GM12878 (cell line): ENCODE measurements around the gene ADAR. TPM values are rescaled to one million over a fixed set of nuclear protein-coding genes. Genes with fewer than 3 reads are reported as not detected.

Experiments used
- CHD4 ChIP-seq: fragments of 200-600 bp; sonication (generic); IDR thresholded peaks from 2 replicates; pipeline ENCODE4 v1.6.1; 2016; ENCODE audit warnings: mild to moderate bottlenecking
- CREM ChIP-seq: IDR thresholded peaks from 2 replicates; pipeline ENCODE4 v1.6.1; 2014; ENCODE audit warnings: antibody characterized with exemption, low read depth
- ETV6 ChIP-seq, 2 experiments: fragments of 450-650 bp in 1 of 2; IDR thresholded peaks in 1 of 2; conservative IDR thresholded peaks in 1 of 2; 2 replicates each; pipeline ENCODE4 v1.6.1; 2014; ENCODE audit warnings: antibody characterized with exemption in 1 of 2, borderline replicate concordance in 1 of 2, low read depth in 1 of 2, mild to moderate bottlenecking in 1 of 2, moderate library complexity in 1 of 2
- KDM1A ChIP-seq: fragments of 200-600 bp; sonication (generic); IDR thresholded peaks from 2 replicates; pipeline ENCODE4 v1.6.1; 2016; ENCODE audit warnings: borderline replicate concordance
- NFYA ChIP-seq: IDR thresholded peaks from 2 replicates; pipeline ENCODE4 v1.6.1; 2011; ENCODE audit warnings: low read depth, mild to moderate bottlenecking, low read length, improper control_type of control experiment, borderline replicate concordance
- NR2C2 ChIP-seq: IDR thresholded peaks from 2 replicates; pipeline ENCODE4 v1.6.1; 2011; ENCODE audit warnings: borderline replicate concordance, low read depth; ENCODE audit not compliant: control insufficient read depth, insufficient read length
- POLR2AphosphoS2 ChIP-seq: IDR thresholded peaks from 2 replicates; pipeline ENCODE4 v1.6.1; 2011; ENCODE audit warnings: low read depth, mild to moderate bottlenecking, low read length, improper control_type of control experiment, moderate library complexity
- RAD21 ChIP-seq: IDR thresholded peaks from 2 replicates; pipeline ENCODE4 v1.6.1; 2011; ENCODE audit warnings: mild to moderate bottlenecking, low read depth, low read length, moderate library complexity; ENCODE audit not compliant: insufficient read depth
- SMAD5 ChIP-seq: IDR thresholded peaks from 2 replicates; pipeline ENCODE4 v1.6.1; 2016; ENCODE audit warnings: antibody characterized with exemption, low read depth
- SPI1 ChIP-seq: IDR thresholded peaks from 2 replicates; pipeline ENCODE4 v1.6.1; 2011; ENCODE audit warnings: low read depth, mild to moderate bottlenecking, low read length, moderate library complexity, borderline replicate concordance; ENCODE audit not compliant: insufficient read depth
- SUZ12 ChIP-seq: fragments of 200-600 bp; sonication (generic); IDR thresholded peaks from one replicate; pipeline ENCODE4 v1.6.1; 2018; ENCODE audit warnings: antibody characterized with exemption, mild to moderate bottlenecking; ENCODE audit not compliant: unreplicated experiment
- ZBTB33 ChIP-seq: fragments of 450-650 bp; IDR thresholded peaks from 2 replicates; pipeline ENCODE4 v1.6.1; 2017; ENCODE audit warnings: mild to moderate bottlenecking
- ZNF384 ChIP-seq: IDR thresholded peaks from 2 replicates; pipeline ENCODE4 v1.6.1; 2012; ENCODE audit warnings: low read depth, mild to moderate bottlenecking, low read length, improper control_type of control experiment, borderline replicate concordance
- polyA plus RNA-seq, 11 experiments: library from polyadenylated mRNA; depleted of rRNA in 4 of 11; unstranded in 6 of 11; stranded (reverse) in 5 of 11; fragments of >200 nt; fragmentation: Nextera tagmentation in 4 of 11; fragmentation: Illumina TruSeq in 1 of 11; extraction: Ambion mirVana in 4 of 11; extraction: Trizol in 1 of 11; gene quantifications; 1 replicate in 1 of 11; 2 replicates in 10 of 11; pipeline versions ENCODE4 v1.2.1 to v1.2.3, GENCODE V29; 2011 to 2016; ENCODE audit warnings: inconsistent platforms in 2 of 11, missing spikeins in 2 of 11, low read depth in 1 of 11
- total RNA-seq, 4 experiments: library from RNA; depleted of rRNA in 3 of 4; stranded (reverse); fragments of >200 nt in 3 of 4; fragmentation: Illumina TruSeq in 1 of 4; extraction: Trizol in 1 of 4; gene quantifications; 2 replicates each; pipeline versions ENCODE4 v1.2.1 to v1.2.3, GENCODE V29; 2013 to 2021
- TF ChIP-seq, protein P1 (sequence below): fragments of 450-650 bp; IDR thresholded peaks from 2 replicates; pipeline ENCODE4 v1.6.1; 2016; ENCODE audit warnings: mild to moderate bottlenecking, moderate library complexity, borderline replicate concordance
- TF ChIP-seq, protein P2 (sequence below): fragments of 450-650 bp; IDR thresholded peaks from 2 replicates; pipeline ENCODE4 v1.6.1; 2017; ENCODE audit warnings: mild to moderate bottlenecking, moderate library complexity

ADAR gene
- total and polyA plus RNA-seq, 10 of the 15 experiments (the other 5 are each of a cell fraction or from before 2014, with no cell fraction given), result 55.5 to 413 (median 176) TPM

DNA sequence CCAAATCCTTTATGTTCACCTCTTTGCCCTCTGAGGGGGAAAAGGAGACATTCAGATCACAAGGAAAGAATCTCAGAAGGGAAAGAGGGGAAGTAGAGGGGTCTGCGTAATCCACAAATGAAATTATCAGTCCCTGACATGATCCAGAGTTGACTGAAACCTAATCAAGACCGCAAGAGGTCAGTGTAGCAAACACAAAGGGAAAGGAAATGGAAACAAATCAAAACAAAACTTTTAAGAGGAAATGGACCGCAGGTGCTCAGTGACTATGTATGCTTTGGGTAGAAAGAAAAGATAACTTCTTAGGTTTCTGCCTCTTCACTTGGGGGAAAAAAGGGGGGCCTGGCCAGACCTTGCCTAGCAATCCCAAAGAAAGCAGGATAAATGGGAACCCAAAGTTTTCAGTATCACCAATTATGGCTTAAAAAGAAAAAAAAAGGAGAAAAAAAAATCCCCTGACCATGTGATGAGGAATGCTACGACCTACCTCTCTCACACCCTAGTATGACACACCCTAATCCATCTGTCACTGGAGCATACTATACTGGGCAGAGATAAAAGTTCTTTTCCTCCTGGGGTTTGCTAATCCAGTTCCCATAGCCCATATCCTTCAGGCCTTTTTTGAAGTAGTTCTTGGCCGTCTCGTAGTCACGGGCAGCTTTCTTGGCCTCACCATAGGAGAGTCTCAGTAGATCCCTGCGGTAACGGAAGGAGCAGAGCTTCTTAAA lies 23.6 kb downstream of the ADAR start (continued):
- no peak for TF ChIP-seq NFYA
- TF ChIP-seq, protein P1, sequence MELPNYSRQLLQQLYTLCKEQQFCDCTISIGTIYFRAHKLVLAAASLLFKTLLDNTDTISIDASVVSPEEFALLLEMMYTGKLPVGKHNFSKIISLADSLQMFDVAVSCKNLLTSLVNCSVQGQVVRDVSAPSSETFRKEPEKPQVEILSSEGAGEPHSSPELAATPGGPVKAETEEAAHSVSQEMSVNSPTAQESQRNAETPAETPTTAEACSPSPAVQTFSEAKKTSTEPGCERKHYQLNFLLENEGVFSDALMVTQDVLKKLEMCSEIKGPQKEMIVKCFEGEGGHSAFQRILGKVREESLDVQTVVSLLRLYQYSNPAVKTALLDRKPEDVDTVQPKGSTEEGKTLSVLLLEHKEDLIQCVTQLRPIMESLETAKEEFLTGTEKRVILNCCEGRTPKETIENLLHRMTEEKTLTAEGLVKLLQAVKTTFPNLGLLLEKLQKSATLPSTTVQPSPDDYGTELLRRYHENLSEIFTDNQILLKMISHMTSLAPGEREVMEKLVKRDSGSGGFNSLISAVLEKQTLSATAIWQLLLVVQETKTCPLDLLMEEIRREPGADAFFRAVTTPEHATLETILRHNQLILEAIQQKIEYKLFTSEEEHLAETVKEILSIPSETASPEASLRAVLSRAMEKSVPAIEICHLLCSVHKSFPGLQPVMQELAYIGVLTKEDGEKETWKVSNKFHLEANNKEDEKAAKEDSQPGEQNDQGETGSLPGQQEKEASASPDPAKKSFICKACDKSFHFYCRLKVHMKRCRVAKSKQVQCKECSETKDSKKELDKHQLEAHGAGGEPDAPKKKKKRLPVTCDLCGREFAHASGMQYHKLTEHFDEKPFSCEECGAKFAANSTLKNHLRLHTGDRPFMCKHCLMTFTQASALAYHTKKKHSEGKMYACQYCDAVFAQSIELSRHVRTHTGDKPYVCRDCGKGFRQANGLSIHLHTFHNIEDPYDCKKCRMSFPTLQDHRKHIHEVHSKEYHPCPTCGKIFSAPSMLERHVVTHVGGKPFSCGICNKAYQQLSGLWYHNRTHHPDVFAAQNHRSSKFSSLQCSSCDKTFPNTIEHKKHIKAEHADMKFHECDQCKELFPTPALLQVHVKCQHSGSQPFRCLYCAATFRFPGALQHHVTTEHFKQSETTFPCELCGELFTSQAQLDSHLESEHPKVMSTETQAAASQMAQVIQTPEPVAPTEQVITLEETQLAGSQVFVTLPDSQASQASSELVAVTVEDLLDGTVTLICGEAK, result no peak
- TF ChIP-seq SMAD5, result no peak
- peak; percentile 23; the same call in 1 of the 2 replicates for TF ChIP-seq RAD21
- TF ChIP-seq CHD4, result no peak
- TF ChIP-seq SUZ12, result no peak
- no peak for TF ChIP-seq NR2C2
- TF ChIP-seq SPI1, result 0 out of 2 replicates have a peak, but pooled peaks have one; percentile 16
- no peak for TF ChIP-seq ZNF384
- no peak for TF ChIP-seq KDM1A
- TF ChIP-seq CREM, result no peak
- no peak for TF ChIP-seq POLR2AphosphoS2
- TF ChIP-seq, protein P2, sequence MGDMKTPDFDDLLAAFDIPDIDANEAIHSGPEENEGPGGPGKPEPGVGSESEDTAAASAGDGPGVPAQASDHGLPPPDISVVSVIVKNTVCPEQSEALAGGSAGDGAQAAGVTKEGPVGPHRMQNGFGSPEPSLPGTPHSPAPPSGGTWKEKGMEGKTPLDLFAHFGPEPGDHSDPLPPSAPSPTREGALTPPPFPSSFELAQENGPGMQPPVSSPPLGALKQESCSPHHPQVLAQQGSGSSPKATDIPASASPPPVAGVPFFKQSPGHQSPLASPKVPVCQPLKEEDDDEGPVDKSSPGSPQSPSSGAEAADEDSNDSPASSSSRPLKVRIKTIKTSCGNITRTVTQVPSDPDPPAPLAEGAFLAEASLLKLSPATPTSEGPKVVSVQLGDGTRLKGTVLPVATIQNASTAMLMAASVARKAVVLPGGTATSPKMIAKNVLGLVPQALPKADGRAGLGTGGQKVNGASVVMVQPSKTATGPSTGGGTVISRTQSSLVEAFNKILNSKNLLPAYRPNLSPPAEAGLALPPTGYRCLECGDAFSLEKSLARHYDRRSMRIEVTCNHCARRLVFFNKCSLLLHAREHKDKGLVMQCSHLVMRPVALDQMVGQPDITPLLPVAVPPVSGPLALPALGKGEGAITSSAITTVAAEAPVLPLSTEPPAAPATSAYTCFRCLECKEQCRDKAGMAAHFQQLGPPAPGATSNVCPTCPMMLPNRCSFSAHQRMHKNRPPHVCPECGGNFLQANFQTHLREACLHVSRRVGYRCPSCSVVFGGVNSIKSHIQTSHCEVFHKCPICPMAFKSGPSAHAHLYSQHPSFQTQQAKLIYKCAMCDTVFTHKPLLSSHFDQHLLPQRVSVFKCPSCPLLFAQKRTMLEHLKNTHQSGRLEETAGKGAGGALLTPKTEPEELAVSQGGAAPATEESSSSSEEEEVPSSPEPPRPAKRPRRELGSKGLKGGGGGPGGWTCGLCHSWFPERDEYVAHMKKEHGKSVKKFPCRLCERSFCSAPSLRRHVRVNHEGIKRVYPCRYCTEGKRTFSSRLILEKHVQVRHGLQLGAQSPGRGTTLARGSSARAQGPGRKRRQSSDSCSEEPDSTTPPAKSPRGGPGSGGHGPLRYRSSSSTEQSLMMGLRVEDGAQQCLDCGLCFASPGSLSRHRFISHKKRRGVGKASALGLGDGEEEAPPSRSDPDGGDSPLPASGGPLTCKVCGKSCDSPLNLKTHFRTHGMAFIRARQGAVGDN, result no peak
- peak in 1 of 2 experiments; percentile 65; a peak in 1 of 4 replicates for TF ChIP-seq ETV6 (conservative IDR thresholded peaks at IDR 0.05 in 1 of 2, IDR thresholded peaks at IDR 0.05 in 1 of 2; ENCODE audit: borderline replicate concordance in 1 of 2, low read depth in 1 of 2)
- no peak for TF ChIP-seq ZBTB33
